ENCODE data around the gene CLRN3. TPM values are rescaled to one million over a fixed set of nuclear protein-coding genes. Genes with fewer than 3 reads are reported as not detected.
A peak's percentile ranks its signal among the peaks of the same experiment; 100 is the strongest.

CLRN3 gene
- total and polyA plus RNA-seq, 5 experiments from 2014 or later = not detected

DNA sequence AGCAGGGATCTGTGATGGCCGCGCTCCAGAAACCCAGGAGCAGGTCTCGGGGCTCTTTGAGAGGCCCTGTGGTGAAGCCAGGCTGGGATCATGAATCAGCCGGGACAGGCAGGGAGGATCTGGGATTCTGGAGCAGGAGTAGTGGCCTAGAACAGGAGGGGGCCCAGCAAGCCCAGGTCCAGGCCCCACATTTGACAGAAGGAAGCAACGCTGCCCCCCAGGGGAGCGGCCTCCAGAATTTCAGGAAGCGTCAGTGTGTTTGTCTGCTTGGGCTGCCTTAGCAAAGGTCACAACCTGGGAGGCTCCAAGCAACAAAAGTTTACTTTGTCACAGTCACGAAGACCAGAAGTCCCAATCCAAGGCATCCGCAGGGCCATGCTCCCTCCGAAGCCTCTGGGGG lies 36.8 kb downstream of the CLRN3 start:
- Mint-ChIP-seq H3K4me3 (no peak overlapping the region), H3K9me3 (no peaks in the 10 kb centered on the region), H3K27me3 (peaks cover 4 to 21% (median 13%) of the 10 kb centered on the region in 5 donors), H3K27ac (no peak overlapping the region), H3K4me1 (peaks cover 0 to 23% (median 7%) of the 10 kb centered on the region in 4 donors), H3K36me3 (no peaks in the 10 kb centered on the region)
- POLR2A ChIA-PET = no interaction called here
- ATAC-seq (no peak), DNase-seq (peak in 1 of 10 donors; percentile 31)

DNA sequence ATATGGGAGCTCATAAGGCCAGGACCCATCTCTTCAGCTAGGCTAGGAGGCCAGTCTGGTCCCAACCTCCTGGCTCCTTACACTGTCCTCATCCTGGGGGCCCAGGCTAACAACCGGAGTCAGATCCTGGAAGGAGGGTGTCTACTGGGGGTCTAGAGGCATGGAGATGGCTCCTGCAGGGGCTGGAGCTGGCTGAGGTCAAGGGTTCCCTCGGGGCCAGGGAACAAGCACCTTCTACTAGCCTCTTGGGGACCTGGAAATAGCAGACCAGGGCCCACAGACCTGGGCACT lies 37.2 kb downstream of the CLRN3 start:
- peak in 1 of 10 donors; percentile 45 for DNase-seq
- Mint-ChIP-seq H3K36me3 (no peaks in the 10 kb centered on the region), H3K4me1 (peaks cover 0 to 23% (median 7%) of the 10 kb centered on the region in 4 donors), H3K27me3 (peaks cover 4 to 21% (median 15%) of the 10 kb centered on the region in 5 donors), H3K27ac (peak overlapping the region in 1 of 10 donors; percentile 27), H3K9me3 (no peaks in the 10 kb centered on the region), H3K4me3 (no peak overlapping the region)
- POLR2A ChIA-PET = no interaction called here
- no peak for ATAC-seq

GRCh38 chr10:127854769-127855590 lies 37.8 kb downstream of the CLRN3 start:
- H3K9me3 Mint-ChIP-seq = no peaks in the 10 kb centered on the region
- no peak for ATAC-seq
- peaks cover 4 to 21% (median 15%) of the 10 kb centered on the region in 5 donors for H3K27me3 Mint-ChIP-seq
- peak in 1 of 10 donors; percentile 47 for DNase-seq
- H3K4me1 Mint-ChIP-seq = peaks cover 0 to 23% (median 7%) of the 10 kb centered on the region in 4 donors
- no peaks in the 10 kb centered on the region for H3K36me3 Mint-ChIP-seq
- POLR2A ChIA-PET = no interaction called here
- H3K27ac Mint-ChIP-seq = no peak overlapping the region
- peak overlapping the region in 1 of 10 donors; percentile 36 for H3K4me3 Mint-ChIP-seq

DNA sequence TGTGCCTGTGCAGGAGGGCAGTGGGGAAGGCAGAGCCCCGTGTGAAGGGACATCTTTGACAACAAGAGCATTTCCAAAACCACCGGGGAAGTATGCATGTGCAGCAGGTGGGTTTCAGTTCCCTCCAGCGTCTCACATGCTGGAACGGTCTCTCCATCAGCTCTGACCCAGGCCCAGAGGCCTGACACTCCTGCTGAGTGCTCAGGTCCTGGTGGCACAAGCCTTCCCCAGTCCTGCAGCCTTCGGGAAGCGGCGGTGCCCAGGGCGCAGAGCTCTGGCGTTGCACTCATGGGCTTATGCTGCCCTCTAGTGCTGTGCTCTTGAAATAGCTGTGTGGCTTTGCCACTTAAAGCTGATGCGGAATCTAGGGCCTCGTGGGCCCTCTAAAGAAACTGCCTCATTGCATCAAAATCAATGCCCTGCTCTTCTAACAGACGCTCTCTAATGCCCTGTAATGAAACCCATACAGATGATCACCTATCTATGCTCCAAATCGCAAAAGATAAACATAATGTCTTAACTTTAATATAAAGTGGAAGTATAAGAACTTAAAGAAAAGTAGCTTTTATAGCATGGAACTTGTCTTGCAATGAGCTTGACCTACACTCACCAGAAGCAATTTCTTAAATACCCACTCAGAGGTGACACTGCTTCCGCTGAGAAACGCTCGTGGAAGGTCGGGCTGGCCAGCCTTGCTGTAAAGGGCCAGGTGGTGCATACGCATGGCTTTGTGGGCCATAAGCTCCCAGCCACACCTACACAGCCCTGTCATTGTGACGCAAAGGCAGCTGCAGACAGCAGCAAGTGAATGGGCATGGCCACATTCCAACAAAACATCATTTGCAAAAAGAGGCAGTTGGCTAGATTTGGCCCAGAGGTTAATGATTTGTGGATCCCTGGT lies 38.6 kb downstream of the CLRN3 start:
- Mint-ChIP-seq H3K9me3 (peaks cover 0 to 2% (median 0%) of the 10 kb centered on the region in 9 donors), H3K36me3 (no peaks in the 10 kb centered on the region), H3K4me3 (peak overlapping the region in 2 of 10 donors; percentile 6 to 30), H3K4me1 (peaks cover 0 to 23% (median 7%) of the 10 kb centered on the region in 4 donors), H3K27me3 (peaks cover 4 to 21% (median 15%) of the 10 kb centered on the region in 5 donors), H3K27ac (no peak overlapping the region)
- peak; percentile 60 to 64 for ATAC-seq
- DNase-seq = peak; percentile 11 to 65 (median 28)
- POLR2A ChIA-PET = no interaction called here

DNA sequence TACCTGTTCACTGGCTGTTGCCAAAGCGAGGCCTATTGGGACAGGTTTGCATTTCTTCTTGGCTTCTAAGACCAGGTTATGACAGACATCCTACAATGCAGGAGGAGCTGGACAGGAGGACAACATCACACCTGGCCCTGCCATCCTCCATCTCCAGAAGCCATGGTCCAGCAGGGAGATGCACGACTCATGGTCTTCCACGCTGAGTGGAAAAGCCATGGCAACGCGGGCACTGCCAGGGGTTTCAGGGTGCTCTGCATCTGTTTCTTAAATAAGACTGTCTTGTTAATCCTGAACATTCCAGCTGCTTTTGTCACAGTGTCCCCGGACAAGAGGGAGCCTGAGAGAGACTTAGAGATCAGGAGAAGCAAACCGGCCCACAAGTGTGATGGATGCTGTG lies 40.3 kb downstream of the CLRN3 start:
- Mint-ChIP-seq H3K4me1 (peaks cover 4 to 23% (median 10%) of the 10 kb centered on the region in 4 donors), H3K4me3 (no peak overlapping the region), H3K36me3 (no peaks in the 10 kb centered on the region), H3K27me3 (peaks cover 4 to 21% (median 15%) of the 10 kb centered on the region in 5 donors), H3K27ac (no peak overlapping the region), H3K9me3 (peaks cover 0 to 6% (median 0%) of the 10 kb centered on the region in 9 donors)
- DNase-seq (peak in 1 of 10 donors; percentile 45), ATAC-seq (no peak)
- POLR2A ChIA-PET = no interaction called here

DNA sequence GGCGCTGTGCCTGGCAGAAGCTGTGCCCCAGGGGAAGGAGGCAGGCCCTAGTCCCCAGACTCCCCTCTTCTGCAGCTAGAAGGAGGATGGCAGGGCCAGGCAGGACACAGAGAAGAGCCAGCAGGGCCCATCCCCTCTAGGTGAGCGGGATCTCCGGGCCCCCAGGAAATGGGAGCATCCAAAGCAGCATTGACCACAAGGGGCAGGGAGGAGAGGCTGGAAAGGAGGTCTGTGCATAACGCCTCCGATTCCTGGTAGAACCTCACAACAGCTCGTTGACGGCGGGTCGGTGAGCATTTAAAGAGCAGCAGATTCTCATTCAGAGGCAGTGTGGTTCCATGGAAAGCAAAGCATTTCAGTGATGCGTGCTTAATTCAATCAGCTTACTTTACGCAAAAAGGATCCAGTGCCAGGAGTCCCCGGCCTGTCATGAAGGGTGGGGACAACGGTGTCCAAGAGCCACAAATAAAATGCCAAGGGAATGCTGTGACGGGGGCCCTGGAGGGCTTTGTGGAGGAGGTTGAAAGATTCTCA lies 41.0 kb downstream of the CLRN3 start:
- DNase-seq (peak in 1 of 10 donors; percentile 37), ATAC-seq (no peak)
- peaks cover 4 to 25% (median 16%) of the 10 kb centered on the region in 4 donors for H3K4me1 Mint-ChIP-seq
- peaks cover 4 to 21% (median 15%) of the 10 kb centered on the region in 5 donors for H3K27me3 Mint-ChIP-seq
- POLR2A ChIA-PET = no interaction called here
- peaks cover 0 to 7% (median 0%) of the 10 kb centered on the region in 9 donors for H3K9me3 Mint-ChIP-seq
- no peak overlapping the region for H3K27ac Mint-ChIP-seq
- H3K36me3 Mint-ChIP-seq = no peaks in the 10 kb centered on the region
- no peak overlapping the region for H3K4me3 Mint-ChIP-seq

DNA sequence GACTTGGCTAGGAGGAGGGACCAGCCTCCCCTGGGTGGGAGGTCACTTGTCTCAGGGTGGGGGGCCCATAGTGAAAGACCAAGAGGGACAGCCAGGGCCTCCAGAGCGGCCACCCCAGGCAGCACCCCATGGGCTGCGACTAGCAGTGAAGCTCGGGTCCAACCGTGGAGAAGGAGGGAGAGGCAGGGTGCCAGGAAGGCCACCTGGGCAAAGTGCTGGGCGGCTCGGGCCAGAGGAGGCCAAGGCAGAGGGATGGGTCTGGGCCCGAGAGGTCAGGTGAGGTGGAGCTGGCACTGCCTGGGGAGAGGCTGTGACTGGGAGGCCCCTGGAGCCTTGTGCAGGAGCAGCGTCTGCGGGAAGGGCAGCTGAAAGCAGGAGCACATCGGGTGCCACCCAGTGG lies 41.8 kb downstream of the CLRN3 start:
- peaks cover 5 to 28% (median 21%) of the 10 kb centered on the region in 4 donors for H3K4me1 Mint-ChIP-seq
- peaks cover 0 to 7% (median 0%) of the 10 kb centered on the region in 9 donors for H3K9me3 Mint-ChIP-seq
- peaks cover 2 to 21% (median 12%) of the 10 kb centered on the region in 5 donors for H3K27me3 Mint-ChIP-seq
- POLR2A ChIA-PET = no interaction called here
- no peak overlapping the region for H3K4me3 Mint-ChIP-seq
- H3K27ac Mint-ChIP-seq = no peak overlapping the region
- DNase-seq (peak in 1 of 10 donors; percentile 57), ATAC-seq (no peak)
- no peaks in the 10 kb centered on the region for H3K36me3 Mint-ChIP-seq

DNA sequence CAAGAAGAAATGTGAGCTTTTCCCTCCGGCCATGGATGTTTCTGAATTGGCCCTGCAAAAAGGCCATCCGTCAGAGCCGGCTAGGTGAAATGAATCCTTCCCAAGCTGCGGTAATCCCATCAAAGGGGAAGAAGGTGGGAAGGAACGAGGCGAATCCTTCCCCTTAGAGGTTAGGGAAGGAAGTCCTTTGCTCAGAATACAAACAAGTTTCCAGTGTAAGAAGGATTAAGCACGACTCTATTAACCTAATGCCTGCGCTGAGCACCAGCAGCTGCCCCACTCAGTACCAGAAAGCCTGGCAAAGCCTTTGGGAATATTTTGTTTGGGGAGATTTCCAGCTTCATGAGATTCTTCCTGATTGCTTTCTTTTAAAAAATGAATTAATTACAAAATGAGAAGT lies 42.8 kb downstream of the CLRN3 start:
- Mint-ChIP-seq H3K27ac (peak overlapping the region in 1 of 10 donors; percentile 43), H3K4me3 (no peak overlapping the region), H3K36me3 (no peaks in the 10 kb centered on the region), H3K27me3 (peaks cover 2 to 18% (median 12%) of the 10 kb centered on the region in 5 donors), H3K9me3 (peaks cover 0 to 7% (median 0%) of the 10 kb centered on the region in 9 donors), H3K4me1 (peaks cover 5 to 30% (median 20%) of the 10 kb centered on the region in 4 donors)
- ATAC-seq = no peak
- POLR2A ChIA-PET = no interaction called here
- DNase-seq = no peak

GRCh38 chr10:127849224-127849623 lies 43.5 kb downstream of the CLRN3 start:
- Mint-ChIP-seq H3K4me1 (peaks cover 5 to 30% (median 18%) of the 10 kb centered on the region in 4 donors), H3K4me3 (no peak overlapping the region), H3K27me3 (peaks cover 2 to 16% (median 11%) of the 10 kb centered on the region in 5 donors), H3K36me3 (no peaks in the 10 kb centered on the region), H3K9me3 (peaks cover 0 to 7% (median 0%) of the 10 kb centered on the region in 9 donors), H3K27ac (no peak overlapping the region)
- DNase-seq = no peak
- no peak for ATAC-seq
- POLR2A ChIA-PET = no interaction called here

- Mint-ChIP-seq H3K4me3 (no peak overlapping the region), H3K27ac (peak overlapping the region in 2 of 10 donors; percentile 70 to 74), H3K9me3 (peaks cover 0 to 7% (median 0%) of the 10 kb centered on the region in 9 donors), H3K36me3 (no peaks in the 10 kb centered on the region), H3K27me3 (peaks cover 0 to 10% (median 2%) of the 10 kb centered on the region in 5 donors), H3K4me1 (peaks cover 4 to 21% (median 12%) of the 10 kb centered on the region in 4 donors)
- ATAC-seq (no peak), DNase-seq (no peak)
- POLR2A ChIA-PET = no interaction called here
These were observed 44.5 kb downstream of the CLRN3 start for GRCh38 chr10:127848226-127848625.

DNA sequence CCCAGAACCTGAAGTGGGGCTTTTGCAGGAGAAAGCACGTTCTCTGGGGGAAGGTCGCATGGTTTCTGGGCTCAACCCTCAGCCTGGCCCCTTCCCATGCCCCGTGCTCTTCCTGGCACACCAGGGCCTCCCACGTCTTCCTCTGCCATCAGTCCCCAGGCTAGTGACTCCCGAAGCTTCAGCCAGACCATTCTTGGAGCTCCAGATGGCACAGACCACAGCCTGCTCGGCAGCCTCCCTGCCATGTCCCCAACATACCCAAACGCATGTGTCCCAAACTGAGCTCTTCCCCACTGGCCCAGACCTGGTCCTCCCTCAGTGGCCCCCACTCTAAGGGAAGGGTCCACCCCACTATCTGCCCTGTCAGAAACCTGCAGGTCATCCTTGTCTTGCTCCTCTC lies 47.0 kb downstream of the CLRN3 start:
- H3K4me1 Mint-ChIP-seq = peaks cover 2 to 21% (median 12%) of the 10 kb centered on the region in 4 donors
- ATAC-seq = no peak
- POLR2A ChIA-PET = no interaction called here

DNA sequence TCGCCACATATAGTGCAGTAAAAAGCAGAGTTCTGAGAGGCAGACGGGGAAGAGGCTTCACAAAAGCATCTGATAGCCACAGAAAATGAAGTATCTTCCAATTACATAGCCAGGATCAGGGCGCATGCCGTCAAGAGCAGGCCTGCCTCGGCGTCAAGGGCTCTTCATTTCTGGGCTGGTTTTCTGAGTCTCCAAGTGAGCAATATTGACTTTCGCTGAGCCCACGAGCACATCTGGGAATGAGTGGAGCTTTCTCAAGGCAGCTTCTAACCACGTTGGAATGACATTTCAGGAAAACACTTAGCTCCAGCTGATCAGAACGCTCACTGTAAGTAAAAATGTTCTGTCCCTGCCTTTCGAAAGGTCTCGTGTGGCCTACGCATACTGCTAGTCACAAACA lies 51.9 kb downstream of the CLRN3 start:
- POLR2A ChIA-PET = no interaction called here
- no peak for ATAC-seq
- Mint-ChIP-seq H3K9me3 (no peaks in the 10 kb centered on the region), H3K27me3 (peaks cover 0 to 10% (median 1%) of the 10 kb centered on the region in 5 donors), H3K4me3 (no peak overlapping the region), H3K27ac (no peak overlapping the region), H3K4me1 (peaks cover 0 to 2% (median under 1%) of the 10 kb centered on the region in 4 donors), H3K36me3 (no peaks in the 10 kb centered on the region)
- no peak for DNase-seq

More for the DNA sequence above, 47.0 kb downstream of the CLRN3 start:
- DNase-seq = no peak
- peaks cover 0 to 7% (median 0%) of the 10 kb centered on the region in 9 donors for H3K9me3 Mint-ChIP-seq
- H3K27ac Mint-ChIP-seq = peak overlapping the region in 1 of 10 donors; percentile 22
- H3K27me3 Mint-ChIP-seq = peaks cover 0 to 2% (median 0%) of the 10 kb centered on the region in 5 donors
- H3K4me3 Mint-ChIP-seq = no peak overlapping the region
- no peaks in the 10 kb centered on the region for H3K36me3 Mint-ChIP-seq

All from naive thymus-derived CD8-positive, alpha-beta T cell (primary cell).